Activated CD4-positive, alpha-beta T cell treated with anti-CD3 and anti-CD28 coated beads, Interleukin-10, Interleukin-2, amounts not matched to agents 100 ng/mL and 50 ng/mL, durations not matched to agents 16 hours and 8 hours (primary cell): ENCODE data around the gene GRIFIN.
"Not testable (repeated sequence)": the region's sequence is repeated elsewhere in the genome, so short reads cannot be mapped to it uniquely, and the experiment has no call there.

ENCODE experiments used
- DNase-seq: peaks from one replicate; pipeline ENCODE4 v3.0.0-alpha.2; 2020

GRIFIN gene

DNA sequence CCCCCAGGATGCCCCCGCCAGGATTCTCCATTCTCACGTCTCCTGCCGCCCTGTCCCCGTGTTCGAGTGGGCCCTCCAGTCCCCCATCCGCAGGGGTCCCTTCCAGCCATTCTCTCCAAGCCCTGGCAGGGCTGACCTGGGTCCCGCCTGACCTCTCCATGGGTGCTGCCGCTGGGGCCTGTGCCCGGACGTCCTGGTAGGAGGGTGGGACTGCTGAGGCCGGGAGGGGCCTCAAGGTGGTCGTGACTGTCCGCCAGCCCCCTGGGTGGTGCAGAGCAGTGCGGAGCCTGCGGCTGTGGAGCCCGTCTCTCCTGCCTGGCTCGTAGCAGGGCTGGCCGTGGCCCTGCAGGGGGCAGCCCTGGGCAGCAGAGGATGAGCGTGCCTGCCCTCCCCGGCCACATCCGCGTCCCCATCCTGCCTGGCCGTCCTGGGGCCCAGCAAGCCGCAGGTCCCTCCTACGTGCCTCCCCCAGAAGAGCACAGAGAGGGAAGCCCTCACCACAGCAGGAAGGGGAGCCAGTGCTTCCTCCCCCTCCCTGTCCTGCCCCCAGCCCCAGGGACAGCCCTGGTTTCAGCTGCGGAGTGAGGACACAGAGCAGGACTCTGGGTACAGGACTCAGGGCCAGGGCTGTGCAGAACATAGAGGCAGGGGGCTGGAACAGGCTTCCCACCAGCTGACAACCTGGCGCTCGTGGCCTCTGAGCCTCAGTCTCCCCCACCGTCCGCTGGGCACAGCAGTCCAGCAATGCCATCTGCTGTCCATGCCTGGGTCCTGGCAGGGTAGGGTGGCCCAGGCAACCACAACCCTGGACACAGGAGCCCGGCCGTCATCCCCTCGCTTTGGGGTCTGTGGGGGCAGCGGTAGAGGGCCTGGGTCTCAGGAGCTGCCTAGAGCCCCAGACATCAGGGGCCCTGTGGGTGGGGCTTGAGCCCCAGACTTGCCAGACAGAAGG, 1.5 kb upstream of the GRIFIN start:
- DNase-seq: peak; percentile 61

DNA sequence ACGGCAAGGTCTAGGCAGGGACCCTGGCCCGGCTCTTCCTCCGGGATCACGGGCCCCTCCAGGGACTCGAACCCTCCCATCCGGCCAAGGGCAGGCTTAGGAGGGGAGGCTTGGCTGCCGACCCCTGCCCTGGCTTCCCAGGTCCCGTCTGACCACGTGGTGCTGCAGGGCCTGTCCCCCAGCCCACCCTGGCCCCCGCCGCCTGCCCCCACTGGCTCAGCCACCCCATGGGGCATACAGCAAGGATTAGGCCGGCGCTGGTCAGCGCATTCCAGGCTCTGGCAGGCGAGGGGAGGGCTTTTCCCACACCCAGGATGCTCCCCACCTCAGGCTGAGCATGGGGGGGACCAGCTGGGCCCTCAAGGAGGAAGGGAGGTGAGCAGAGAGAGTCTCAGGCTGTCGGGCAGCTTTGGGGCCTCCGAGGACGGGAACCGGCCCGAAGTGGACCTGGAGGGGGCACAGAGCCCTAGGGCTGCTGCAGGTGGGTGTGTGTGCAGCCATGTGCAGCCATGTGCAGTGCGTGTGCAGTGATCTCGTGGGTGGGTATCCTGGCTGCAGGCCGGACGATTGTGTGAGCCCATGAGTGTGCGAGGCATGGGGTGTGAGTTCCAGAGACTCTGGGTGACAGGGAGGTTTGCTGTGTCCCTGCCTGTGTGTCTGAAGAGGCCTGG, 713 bp upstream of the GRIFIN start:
- DNase-seq: no peak

GRCh38 chr7:2475678-2476015, 551 bp downstream of the GRIFIN start:
- DNase-seq: no peak

- DNase-seq: no peak
Observed at GRCh38 chr7:2474813-2475677, 1.2 kb downstream of the GRIFIN start.

GRCh38 chr7:2474224-2474623, 2.0 kb downstream of the GRIFIN start:
- DNase-seq: no peak

GRCh38 chr7:2473496-2474180, 2.6 kb downstream of the GRIFIN start:
- no peak for DNase-seq

- DNase-seq: no peak
Observed at GRCh38 chr7:2472739-2473138, 3.5 kb downstream of the GRIFIN start.

- no peak for DNase-seq
Observed at GRCh38 chr7:2471396-2471795, 4.8 kb downstream of the GRIFIN start.

- no peak for DNase-seq
Observed at GRCh38 chr7:2471022-2471329, 5.2 kb downstream of the GRIFIN start.

- DNase-seq: no peak
Observed at GRCh38 chr7:2470204-2471021, 5.8 kb downstream of the GRIFIN start.

- not testable (repeated sequence) for DNase-seq
Observed at GRCh38 chr7:2469460-2470203, 6.6 kb downstream of the GRIFIN start.

GRCh38 chr7:2468227-2468626, 8.0 kb downstream of the GRIFIN start:
- no peak for DNase-seq

DNA sequence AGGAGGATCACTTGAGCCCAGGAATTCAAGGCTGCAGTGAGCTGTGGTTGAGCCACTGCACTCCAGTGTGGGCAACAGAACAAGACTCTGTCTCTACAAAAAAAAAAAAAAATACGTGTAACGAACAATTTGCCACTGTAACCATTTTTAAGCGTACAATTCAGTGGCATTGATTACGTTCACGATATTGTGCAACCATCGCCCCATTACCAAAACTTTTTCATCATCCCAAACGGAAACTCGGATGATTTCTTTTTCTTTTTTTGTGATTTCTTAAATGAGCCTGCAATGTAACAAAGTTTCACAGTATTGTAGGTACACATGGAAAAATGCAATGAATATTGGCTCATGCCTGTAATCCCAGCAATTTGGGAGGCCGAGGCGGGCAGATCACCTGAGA, 9.5 kb downstream of the GRIFIN start:
- no peak for DNase-seq

GRCh38 chr7:2465928-2466327, 10.3 kb downstream of the GRIFIN start:
- no peak for DNase-seq

DNA sequence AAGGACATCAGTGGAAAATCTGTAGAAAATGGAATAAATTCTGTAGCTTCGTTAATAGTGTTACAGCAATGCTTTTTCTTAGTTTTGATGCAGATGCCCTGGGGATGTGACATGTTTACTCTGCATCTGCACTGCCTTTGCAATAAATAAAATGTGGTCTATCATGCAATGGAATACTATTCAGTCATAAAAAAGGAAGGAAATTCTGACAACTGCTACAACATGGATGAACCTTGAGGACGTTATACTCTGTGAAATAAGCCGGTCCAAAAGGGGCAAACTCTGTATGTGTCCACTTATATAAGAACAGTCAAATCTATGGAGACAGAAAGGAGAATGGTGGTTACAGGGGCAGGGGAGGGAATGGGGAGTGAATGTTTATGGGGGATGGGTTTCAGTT, 13.5 kb downstream of the GRIFIN start:
- no peak for DNase-seq

DNA sequence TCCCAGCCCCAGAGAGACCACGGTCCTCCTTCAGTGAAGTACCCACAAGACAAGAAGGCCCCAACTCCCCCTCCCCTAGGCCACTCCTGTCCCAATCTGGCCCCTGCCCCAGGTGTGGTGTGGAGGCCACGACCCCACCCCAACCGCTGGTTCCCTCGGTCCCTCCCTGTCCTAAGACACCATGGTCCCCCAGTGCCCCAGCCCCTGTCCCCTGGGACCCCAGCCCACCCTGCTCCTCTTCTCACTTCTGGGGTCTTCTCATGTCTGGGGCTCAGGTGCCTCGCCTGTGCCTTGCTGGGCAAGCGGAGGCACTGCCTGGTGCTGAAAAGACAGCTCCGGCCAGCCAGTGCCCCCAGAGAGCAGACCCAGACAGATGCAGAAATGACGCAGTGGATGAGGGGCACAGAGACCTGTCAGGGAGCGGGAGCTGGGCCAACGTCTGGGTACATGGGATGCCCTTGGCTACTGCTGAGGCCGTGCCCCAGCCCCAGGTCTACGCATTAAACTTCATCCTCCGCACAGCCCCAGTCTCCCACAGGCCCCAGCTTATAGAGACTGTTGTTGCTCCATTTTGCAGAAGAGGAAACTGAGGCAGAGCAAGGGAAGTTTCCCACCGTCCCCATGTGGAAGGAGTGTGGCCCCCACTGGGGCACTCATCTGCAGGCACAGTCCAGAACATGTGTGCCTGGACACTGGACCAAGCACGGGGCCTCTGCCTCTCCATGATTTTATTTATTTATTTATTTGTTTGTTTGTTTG, 14.8 kb downstream of the GRIFIN start:
- no peak for DNase-seq

DNA sequence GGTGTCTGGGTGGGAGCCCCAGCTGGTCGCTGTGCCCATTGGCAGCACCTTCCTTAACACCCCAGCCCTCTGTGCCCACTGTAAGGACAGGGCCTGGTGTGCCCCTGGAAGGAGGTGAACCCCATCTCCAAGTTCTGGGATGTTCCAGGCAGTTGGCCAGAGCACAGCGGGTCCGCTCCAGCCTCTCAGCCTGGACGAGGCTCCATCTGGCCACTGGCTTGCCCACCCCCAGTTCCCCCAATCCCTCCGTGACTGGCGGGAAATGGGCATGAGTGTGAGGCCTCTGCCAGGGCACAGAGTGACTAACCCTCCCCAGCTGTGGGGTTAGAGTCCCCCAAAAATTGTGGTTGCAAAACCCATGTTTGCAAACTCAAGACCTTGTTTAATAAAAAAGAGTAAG, 15.6 kb downstream of the GRIFIN start:
- DNase-seq: no peak

DNA sequence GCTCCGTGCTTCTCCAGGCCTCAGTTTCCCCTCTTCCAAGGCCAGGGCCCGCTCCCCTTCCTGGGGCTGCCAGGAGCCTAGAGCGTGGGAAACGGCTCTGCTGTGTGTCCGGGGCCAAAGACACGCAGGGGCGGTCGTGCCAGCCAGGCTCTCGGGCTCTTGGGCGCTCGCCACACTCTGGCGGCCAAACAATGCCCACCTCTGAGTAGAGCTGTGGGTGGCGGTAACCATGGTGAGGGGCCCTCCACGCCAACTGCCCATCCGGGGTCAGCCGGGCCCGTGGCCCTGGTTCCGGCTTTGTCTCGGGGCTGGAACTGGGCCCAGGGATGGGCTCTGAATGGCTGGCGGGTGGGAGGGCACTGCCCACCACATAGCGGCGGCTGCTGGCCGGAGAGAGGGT, 16.0 kb downstream of the GRIFIN start:
- DNase-seq: no peak

DNA sequence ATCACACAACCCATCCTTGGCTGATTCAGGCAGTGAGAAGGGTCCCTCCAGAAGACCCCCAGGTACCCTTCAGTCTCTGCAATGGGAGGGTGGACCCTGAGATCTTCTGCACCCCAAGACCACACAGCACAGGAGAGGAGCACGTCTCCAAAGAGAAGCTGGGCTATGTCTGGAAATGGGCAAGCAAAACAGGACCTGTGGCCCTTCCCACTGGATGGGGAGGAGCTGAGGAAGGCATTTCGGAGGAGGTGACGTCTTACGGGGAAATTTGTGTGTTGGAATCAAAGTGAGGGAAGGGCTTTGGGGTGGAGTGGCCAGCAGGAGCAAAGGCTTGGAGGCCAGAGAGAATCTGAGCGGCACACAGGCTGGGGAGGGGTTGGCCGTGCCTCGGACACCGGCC, 16.5 kb downstream of the GRIFIN start:
- no peak for DNase-seq

DNA sequence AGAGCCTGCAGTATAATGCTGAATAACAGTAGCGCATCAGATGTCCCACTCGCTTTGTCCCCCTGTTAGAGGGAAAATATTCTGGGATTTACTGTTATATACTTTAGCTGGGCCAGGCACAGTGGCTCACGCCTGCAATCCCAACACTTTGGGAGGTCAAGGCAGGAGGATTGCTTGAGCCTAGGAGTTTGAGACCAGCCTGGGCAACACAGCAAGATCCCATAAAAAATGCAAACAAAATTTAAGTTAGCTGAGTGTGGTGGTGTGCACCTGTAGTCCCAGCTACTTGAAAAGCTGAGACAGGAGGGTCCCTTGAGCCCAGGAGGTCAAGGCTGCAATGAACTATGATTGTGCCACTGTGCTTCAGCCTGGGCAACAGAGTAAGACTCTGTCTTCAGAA, 22.3 kb downstream of the GRIFIN start:
- DNase-seq: not testable (repeated sequence)
